Skeletal muscle tissue (tissue), 4 donors: ENCODE data around the gene GPR63. TPM values are rescaled to one million over a fixed set of nuclear protein-coding genes. Genes with fewer than 3 reads are reported as not detected.

Experiments
- H3K27ac ChIP-seq: one replicate; pipeline ENCODE4 v1.7.0; 2013; ENCODE audit warnings: mild to moderate bottlenecking, low read depth, low read length, inconsistent platforms
- H3K27me3 ChIP-seq, 3 donors: one replicate each; pipeline ENCODE4 v1.7.0; 2013; ENCODE audit warnings: low read length in 3 of 3; ENCODE audit not compliant: control insufficient read depth in 3 of 3, insufficient read depth in 3 of 3
- H3K36me3 ChIP-seq, 3 donors: one replicate each; pipeline ENCODE4 v1.7.0; 2013; ENCODE audit warnings: low read length in 3 of 3; ENCODE audit not compliant: control insufficient read depth in 3 of 3, insufficient read depth in 3 of 3
- H3K4me1 ChIP-seq, 3 donors: one replicate each; pipeline ENCODE4 v1.7.0; 2013; ENCODE audit warnings: low read length in 3 of 3, mild to moderate bottlenecking in 3 of 3; ENCODE audit not compliant: control insufficient read depth in 3 of 3, insufficient read depth in 3 of 3
- H3K4me3 ChIP-seq, 3 donors: one replicate each; pipeline ENCODE4 v1.7.0; 2013; ENCODE audit warnings: low read length in 3 of 3
- H3K9ac ChIP-seq, 3 donors: one replicate each; pipeline ENCODE4 v1.7.0; 2013; ENCODE audit warnings: low read length in 3 of 3, mild to moderate bottlenecking in 3 of 3, moderate library complexity in 2 of 3, low read depth in 1 of 3
- H3K9me3 ChIP-seq, 3 donors: one replicate each; pipeline ENCODE4 v1.7.0; 2013; ENCODE audit warnings: low read length in 3 of 3; ENCODE audit not compliant: control insufficient read depth in 3 of 3
- total RNA-seq: library from RNA; depleted of rRNA; stranded (reverse); fragments of >200 nt; gene quantifications from one replicate; pipeline ENCODE4 v1.2.3, GENCODE V29; 2014
- donor health status: Osteomylitis.

GPR63 gene
- total RNA-seq, 1 donor from 2014 or later: 3.1 TPM

GRCh38 chr6:96832780-96833179 lies 4.5 kb downstream of the GPR63 start:
- peaks cover 4 to 10% (median 9%) of the 10 kb centered on the region in 3 donors for H3K4me1 ChIP-seq
- H3K9ac ChIP-seq: no peak overlapping the region
- H3K36me3 ChIP-seq: no peaks in the 10 kb centered on the region
- no peaks in the 10 kb centered on the region for H3K9me3 ChIP-seq
- peaks cover 14 to 21% (median 15%) of the 10 kb centered on the region in 3 donors for H3K27me3 ChIP-seq
- no peak overlapping the region for H3K4me3 ChIP-seq
- no peak overlapping the region for H3K27ac ChIP-seq

GRCh38 chr6:96826865-96827264 lies 10.4 kb downstream of the GPR63 start:
- Histone ChIP-seq H3K27me3 (no peaks in the 10 kb centered on the region), H3K4me3 (no peak overlapping the region), H3K9me3 (no peaks in the 10 kb centered on the region), H3K36me3 (no peaks in the 10 kb centered on the region), H3K27ac (no peak overlapping the region), H3K9ac (no peak overlapping the region), H3K4me1 (no peaks in the 10 kb centered on the region)

GRCh38 chr6:96823743-96824142 lies 13.5 kb downstream of the GPR63 start:
- Histone ChIP-seq H3K27ac (no peak overlapping the region), H3K27me3 (no peaks in the 10 kb centered on the region)

GRCh38 chr6:96821034-96821433 lies 16.2 kb downstream of the GPR63 start:
- Histone ChIP-seq H3K9me3 (no peaks in the 10 kb centered on the region), H3K9ac (no peak overlapping the region), H3K4me1 (no peaks in the 10 kb centered on the region), H3K27ac (no peak overlapping the region), H3K36me3 (no peaks in the 10 kb centered on the region), H3K27me3 (no peaks in the 10 kb centered on the region), H3K4me3 (no peak overlapping the region)

More at GRCh38 chr6:96823743-96824142, 13.5 kb downstream of the GPR63 start:
- no peaks in the 10 kb centered on the region for H3K4me1 ChIP-seq
- no peaks in the 10 kb centered on the region for H3K36me3 ChIP-seq
- no peak overlapping the region for H3K9ac ChIP-seq
- no peak overlapping the region for H3K4me3 ChIP-seq
- no peaks in the 10 kb centered on the region for H3K9me3 ChIP-seq

GRCh38 chr6:96816301-96816817 lies 20.9 kb downstream of the GPR63 start:
- Histone ChIP-seq H3K27me3 (no peaks in the 10 kb centered on the region), H3K9ac (no peak overlapping the region), H3K4me1 (no peaks in the 10 kb centered on the region), H3K9me3 (no peaks in the 10 kb centered on the region), H3K36me3 (no peaks in the 10 kb centered on the region), H3K4me3 (no peak overlapping the region), H3K27ac (no peak overlapping the region)

- Histone ChIP-seq H3K9me3 (no peaks in the 10 kb centered on the region), H3K36me3 (no peaks in the 10 kb centered on the region), H3K27ac (no peak overlapping the region), H3K27me3 (no peaks in the 10 kb centered on the region), H3K4me1 (no peaks in the 10 kb centered on the region), H3K4me3 (no peak overlapping the region), H3K9ac (no peak overlapping the region)
Measured at GRCh38 chr6:96814625-96815024, 22.7 kb downstream of the GPR63 start.

- Histone ChIP-seq H3K36me3 (no peaks in the 10 kb centered on the region), H3K27ac (no peak overlapping the region), H3K9me3 (no peaks in the 10 kb centered on the region), H3K4me1 (no peaks in the 10 kb centered on the region), H3K4me3 (no peak overlapping the region), H3K9ac (no peak overlapping the region), H3K27me3 (no peaks in the 10 kb centered on the region)
Measured at GRCh38 chr6:96812077-96812703, 25.1 kb downstream of the GPR63 start.

- Histone ChIP-seq H3K27ac (no peak overlapping the region), H3K4me1 (no peaks in the 10 kb centered on the region), H3K4me3 (no peak overlapping the region), H3K36me3 (no peaks in the 10 kb centered on the region), H3K9me3 (no peaks in the 10 kb centered on the region), H3K27me3 (no peaks in the 10 kb centered on the region), H3K9ac (no peak overlapping the region)
Measured at GRCh38 chr6:96811670-96812069, 25.6 kb downstream of the GPR63 start.

GRCh38 chr6:96811136-96811535 lies 26.1 kb downstream of the GPR63 start:
- Histone ChIP-seq H3K4me1 (no peaks in the 10 kb centered on the region), H3K4me3 (no peak overlapping the region), H3K9ac (no peak overlapping the region), H3K9me3 (no peaks in the 10 kb centered on the region), H3K27me3 (no peaks in the 10 kb centered on the region), H3K27ac (no peak overlapping the region), H3K36me3 (no peaks in the 10 kb centered on the region)

- Histone ChIP-seq H3K27ac (no peak overlapping the region), H3K4me3 (no peak overlapping the region), H3K4me1 (no peaks in the 10 kb centered on the region), H3K9ac (no peak overlapping the region), H3K27me3 (no peaks in the 10 kb centered on the region), H3K36me3 (no peaks in the 10 kb centered on the region), H3K9me3 (no peaks in the 10 kb centered on the region)
Measured at GRCh38 chr6:96809119-96809518, 28.2 kb downstream of the GPR63 start.
